NCI-H69 (cell line): ENCODE results near the gene RIPOR1.

Experiments
- DNase-seq: peaks from one replicate; lab custom pipeline; 2025; lab: John Stamatoyannopoulos, UW

Gene RIPOR1

GRCh38 chr16:67560827-67561342 lies 32.3 kb downstream of the RIPOR1 start:
- no peak for DNase-seq

- no peak for DNase-seq
Measured at GRCh38 chr16:67561501-67561823, 32.8 kb downstream of the RIPOR1 start.

GRCh38 chr16:67561824-67562525 lies 33.3 kb downstream of the RIPOR1 start:
- DNase-seq, result peak; percentile 95

- peak; percentile 86 for DNase-seq
Measured at GRCh38 chr16:67562526-67562917, 33.9 kb downstream of the RIPOR1 start, which contains the start of gene CTCF. CTCF (plus strand) TSS chr16:67562526; CDS start chr16:67610833, 48,307 bp downstream.

GRCh38 chr16:67562918-67563707 lies 34.5 kb downstream of the RIPOR1 start:
- peak; percentile 65 for DNase-seq

GRCh38 chr16:67563708-67564468 lies 35.3 kb downstream of the RIPOR1 start:
- DNase-seq, result peak; percentile 79

GRCh38 chr16:67565470-67566100 lies 37.0 kb downstream of the RIPOR1 start:
- DNase-seq, result peak; percentile 64

GRCh38 chr16:67571464-67571863 lies 42.8 kb downstream of the RIPOR1 start:
- DNase-seq, result no peak

- no peak for DNase-seq
Measured at GRCh38 chr16:67571981-67572431, 43.4 kb downstream of the RIPOR1 start.

- no peak for DNase-seq
Measured at GRCh38 chr16:67579686-67580085, 51.1 kb downstream of the RIPOR1 start.

- DNase-seq, result no peak
Measured at GRCh38 chr16:67580202-67580601, 51.6 kb downstream of the RIPOR1 start.

- DNase-seq, result no peak
Measured at GRCh38 chr16:67593288-67593687, 64.7 kb downstream of the RIPOR1 start.

- DNase-seq, result no peak
Measured at GRCh38 chr16:67593701-67594100, 65.1 kb downstream of the RIPOR1 start.

- DNase-seq, result no peak
Measured at GRCh38 chr16:67594256-67594915, 65.8 kb downstream of the RIPOR1 start.

- no peak for DNase-seq
Measured at GRCh38 chr16:67594956-67595355, 66.3 kb downstream of the RIPOR1 start.
